ENCODE data around the gene TSTD2.
"Not testable (repeated sequence)": the region's sequence is repeated elsewhere in the genome, so short reads cannot be mapped to it uniquely, and the experiment has no call there.

Gene TSTD2

GRCh38 chr9:97592126-97592525, 41.0 kb downstream of the TSTD2 start:
- no peak for DNase-seq

GRCh38 chr9:97591535-97591934, 41.6 kb downstream of the TSTD2 start:
- no peak for DNase-seq

GRCh38 chr9:97586909-97587308, 46.3 kb downstream of the TSTD2 start:
- DNase-seq = not testable (repeated sequence)

GRCh38 chr9:97584778-97585177, 48.4 kb downstream of the TSTD2 start:
- DNase-seq = not testable (repeated sequence)

- DNase-seq = not testable (repeated sequence)
Measured at GRCh38 chr9:97581590-97581989, 51.6 kb downstream of the TSTD2 start.

- no peak for DNase-seq
Measured at GRCh38 chr9:97579914-97580313, 53.3 kb downstream of the TSTD2 start.

GRCh38 chr9:97578846-97579245, 54.3 kb downstream of the TSTD2 start:
- DNase-seq = no peak

- DNase-seq = no peak
Measured at GRCh38 chr9:97577051-97577450, 56.1 kb downstream of the TSTD2 start.

GRCh38 chr9:97575673-97576200, 57.4 kb downstream of the TSTD2 start:
- no peak for DNase-seq

- not testable (repeated sequence) for DNase-seq
Measured at GRCh38 chr9:97574921-97575672, 58.1 kb downstream of the TSTD2 start.

- DNase-seq = not testable (repeated sequence)
Measured at GRCh38 chr9:97574101-97574571, 59.0 kb downstream of the TSTD2 start.

GRCh38 chr9:97573482-97574073, 59.6 kb downstream of the TSTD2 start:
- no peak for DNase-seq

GRCh38 chr9:97572892-97573365, 60.2 kb downstream of the TSTD2 start:
- DNase-seq = no peak

GRCh38 chr9:97572196-97572891, 60.8 kb downstream of the TSTD2 start:
- no peak for DNase-seq

- DNase-seq = peak in 5 of 51 donors; percentile 14 to 43 (median 34)
Measured at GRCh38 chr9:97571664-97572063, 61.5 kb downstream of the TSTD2 start.

- DNase-seq = peak in 37 of 51 donors; percentile 17 to 81 (median 43)
Measured at GRCh38 chr9:97570899-97571298, 62.3 kb downstream of the TSTD2 start.

GRCh38 chr9:97568461-97569275, 64.5 kb downstream of the TSTD2 start:
- DNase-seq = no peak

GRCh38 chr9:97567894-97568202, 65.3 kb downstream of the TSTD2 start:
- DNase-seq = no peak

- DNase-seq = no peak
Measured at GRCh38 chr9:97567182-97567893, 65.8 kb downstream of the TSTD2 start.

GRCh38 chr9:97565262-97565661, 67.9 kb downstream of the TSTD2 start:
- no peak for DNase-seq
